Right lobe of liver (tissue), 6 donors: ENCODE results near the gene ZNF784. TPM values are rescaled to one million over a fixed set of nuclear protein-coding genes. Genes with fewer than 3 reads are reported as not detected.

ENCODE experiments used
- ATAC-seq, 4 donors: fragments of 200-7000 bp; cut with Tn5 transposase; one replicate each; pipeline ENCODE4 v1.9.1; 2020; ENCODE audit warnings: mild to moderate bottlenecking in 4 of 4, moderate library complexity in 4 of 4
- DNase-seq, 3 donors: peaks; one replicate each; pipeline ENCODE4 v3.0.0-alpha.2; 2020
- H3K27ac ChIP-seq, 3 donors: fragments of 200-600 bp; one replicate each; pipeline ENCODE4 v1.8.0; 2022
- H3K27me3 ChIP-seq, 2 donors: fragments of 200-600 bp; one replicate each; pipeline ENCODE4 v1.8.0; 2022
- H3K36me3 ChIP-seq, 4 donors: fragments of 200-600 bp; sonication (generic) in 1 of 4; one replicate each; pipeline versions ENCODE4 v1.5.1 to v1.8.0; 2017 to 2022; ENCODE audit warnings: control low read depth in 1 of 4
- H3K4me1 ChIP-seq, 4 donors: fragments of 200-600 bp; sonication (generic) in 1 of 4; one replicate each; pipeline versions ENCODE4 v1.5.1 to v1.8.0; 2017 to 2022; ENCODE audit warnings: control low read depth in 1 of 4
- H3K4me3 ChIP-seq, 3 donors: fragments of 200-600 bp; one replicate each; pipeline ENCODE4 v1.8.0; 2022
- H3K9me3 ChIP-seq, 4 donors: fragments of 200-600 bp; sonication (generic) in 1 of 4; one replicate each; pipeline versions ENCODE4 v1.5.1 to v1.8.0; 2017 to 2022; ENCODE audit warnings: control low read depth in 1 of 4
- POLR2A ChIP-seq: fragments of 450-650 bp; IDR thresholded peaks from one replicate; pipeline ENCODE4 v1.6.1; 2017; ENCODE audit warnings: antibody characterized with exemption, mild to moderate bottlenecking
- WGBS: methylation state at CpG from one replicate; pipeline ENCODE4 v1.1.6; 2018; ENCODE audit warnings: low coverage, low lambda C conversion rate; ENCODE audit not compliant: insufficient coverage; ENCODE audit errors: missing lambda C conversion rate; 5-methylcytosine and 5-hydroxymethylcytosine counted together
- intact Hi-C, 2 donors: fragments of 100-400 bp; cut with DNase I; formaldehyde crosslinking; loops; one replicate each; pipeline versions ENCODE4 v1.11.2 to v1.14.1; 2022
- total RNA-seq, 6 experiments: library from RNA; depleted of rRNA in 2 of 6; stranded (reverse); fragments of >200 nt in 2 of 6; fragmentation: NEBNext Ultra II Directional in 3 of 6; extraction: Animal tissue kit (Norgen Biotek cat#: 25700) in 3 of 6; gene quantifications; one replicate each; pipeline versions ENCODE4 v1.1.0 to v1.2.4, GENCODE V29; 2016 to 2023
- TF ChIP-seq, protein P1 (sequence below), 4 donors: fragments of 200-600 bp in 3 of 4; fragments of 450-650 bp in 1 of 4; IDR thresholded peaks; one replicate each; pipeline versions ENCODE4 v1.5.1 to v1.8.0; 2016 to 2022; ENCODE audit warnings: antibody characterized with exemption in 4 of 4, mild to moderate bottlenecking in 2 of 4
- donor health status: DM: no; HTN: yes; CAD: no.
- donor health status: DM: no; HTN: no; CAD: no.
- donor health status: DM: no; HTN: no; CAD: no.
- donor health status: DM: no; HTN: yes; CAD: no.
- donor health status: DM: no; HTN: yes; CAD: no.

ZNF784 gene
- total RNA-seq, 6 experiments from 2014 or later, result 2.9 to 5.5 (median 4.1) TPM

DNA sequence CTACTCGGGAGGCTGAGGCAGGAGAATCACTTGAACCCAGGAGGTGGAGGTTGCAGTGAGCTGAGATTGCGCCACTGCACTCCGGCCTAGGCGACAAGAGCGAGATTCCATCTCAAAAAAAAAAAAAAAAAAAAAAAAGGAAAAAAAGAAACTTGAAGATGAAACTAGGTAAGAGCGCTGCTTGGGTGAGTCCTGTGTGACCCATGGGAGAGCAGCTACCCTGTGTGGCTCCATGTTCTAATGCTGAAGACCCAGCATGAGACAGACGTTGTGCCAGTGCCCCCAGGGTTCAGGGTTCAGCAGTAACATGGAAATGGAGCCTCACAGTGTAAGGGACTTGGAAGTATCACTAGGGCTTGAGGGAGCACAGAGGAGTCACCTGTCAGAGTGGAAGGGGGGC is 5.9 kb downstream of the ZNF784 start:
- intact Hi-C loops, result no loop called here
- ATAC-seq, result no peak
- H3K27ac ChIP-seq, result no peak overlapping the region

DNA sequence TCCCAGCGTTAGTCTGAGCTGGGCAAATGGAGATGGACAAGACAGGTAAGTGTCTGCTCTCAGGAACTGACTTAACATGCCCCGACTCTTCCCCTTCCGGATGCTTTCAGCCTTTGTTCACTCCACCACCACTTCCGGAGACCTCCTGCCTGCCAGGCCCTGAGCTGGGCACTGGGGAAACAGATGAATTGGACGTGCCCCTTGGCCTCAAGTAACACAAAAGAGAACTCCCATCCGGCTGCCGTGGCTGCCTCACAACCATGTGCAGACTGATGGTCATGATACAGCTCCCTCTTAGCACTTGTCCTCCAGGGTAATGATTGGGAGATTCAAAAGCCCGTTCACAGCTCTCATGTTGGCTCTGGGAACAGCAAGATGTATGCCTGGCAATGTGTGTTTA is 6.9 kb downstream of the ZNF784 start:
- TF ChIP-seq, protein P1, sequence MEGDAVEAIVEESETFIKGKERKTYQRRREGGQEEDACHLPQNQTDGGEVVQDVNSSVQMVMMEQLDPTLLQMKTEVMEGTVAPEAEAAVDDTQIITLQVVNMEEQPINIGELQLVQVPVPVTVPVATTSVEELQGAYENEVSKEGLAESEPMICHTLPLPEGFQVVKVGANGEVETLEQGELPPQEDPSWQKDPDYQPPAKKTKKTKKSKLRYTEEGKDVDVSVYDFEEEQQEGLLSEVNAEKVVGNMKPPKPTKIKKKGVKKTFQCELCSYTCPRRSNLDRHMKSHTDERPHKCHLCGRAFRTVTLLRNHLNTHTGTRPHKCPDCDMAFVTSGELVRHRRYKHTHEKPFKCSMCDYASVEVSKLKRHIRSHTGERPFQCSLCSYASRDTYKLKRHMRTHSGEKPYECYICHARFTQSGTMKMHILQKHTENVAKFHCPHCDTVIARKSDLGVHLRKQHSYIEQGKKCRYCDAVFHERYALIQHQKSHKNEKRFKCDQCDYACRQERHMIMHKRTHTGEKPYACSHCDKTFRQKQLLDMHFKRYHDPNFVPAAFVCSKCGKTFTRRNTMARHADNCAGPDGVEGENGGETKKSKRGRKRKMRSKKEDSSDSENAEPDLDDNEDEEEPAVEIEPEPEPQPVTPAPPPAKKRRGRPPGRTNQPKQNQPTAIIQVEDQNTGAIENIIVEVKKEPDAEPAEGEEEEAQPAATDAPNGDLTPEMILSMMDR (IDR thresholded peaks at IDR 0.05), result no peak
- TF ChIP-seq POLR2A, result no peak
- H3K27ac ChIP-seq, result no peak overlapping the region
- H3K9me3 ChIP-seq, result no peaks in the 10 kb centered on the region
- intact Hi-C loops, result no loop called here
- DNase-seq, result no peak
- ATAC-seq, result no peak
- H3K4me1 ChIP-seq, result no peaks in the 10 kb centered on the region
- peaks cover 0 to 14% (median 0%) of the 10 kb centered on the region in 4 donors for H3K36me3 ChIP-seq
- no peak overlapping the region for H3K4me3 ChIP-seq
- 90% methylated on average over 4 of the region's 8 CpGs for WGBS
- no peaks in the 10 kb centered on the region for H3K27me3 ChIP-seq

More for the DNA sequence above, 5.9 kb downstream of the ZNF784 start:
- Histone ChIP-seq H3K4me3 (no peak overlapping the region), H3K4me1 (no peaks in the 10 kb centered on the region), H3K27me3 (no peaks in the 10 kb centered on the region), H3K9me3 (no peaks in the 10 kb centered on the region), H3K36me3 (peaks cover 0 to 14% (median 0%) of the 10 kb centered on the region in 4 donors)
- 64% methylated on average over 5 of the region's 7 CpGs for WGBS
- DNase-seq, result no peak
- TF ChIP-seq POLR2A, result no peak
- TF ChIP-seq, protein P1 (IDR thresholded peaks at IDR 0.05), result no peak

DNA sequence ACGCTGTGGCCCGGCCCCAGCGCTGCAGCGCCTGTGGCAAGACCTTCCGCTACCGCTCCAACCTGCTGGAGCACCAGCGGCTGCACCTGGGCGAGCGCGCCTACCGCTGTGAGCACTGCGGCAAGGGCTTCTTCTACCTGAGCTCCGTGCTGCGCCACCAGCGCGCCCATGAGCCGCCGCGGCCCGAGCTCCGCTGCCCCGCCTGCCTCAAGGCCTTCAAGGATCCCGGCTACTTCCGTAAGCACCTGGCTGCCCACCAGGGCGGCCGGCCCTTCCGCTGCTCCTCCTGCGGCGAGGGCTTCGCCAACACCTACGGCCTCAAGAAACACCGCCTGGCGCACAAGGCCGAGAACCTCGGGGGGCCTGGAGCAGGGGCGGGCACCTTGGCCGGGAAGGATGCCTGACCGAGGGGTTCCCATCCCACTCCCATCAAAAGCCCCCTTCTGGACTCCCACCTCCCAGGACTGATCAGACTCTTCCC is 7.9 kb downstream of the ZNF784 start:
- intact Hi-C loops, result no loop called here
- no peak overlapping the region for H3K27ac ChIP-seq
- H3K27me3 ChIP-seq, result no peaks in the 10 kb centered on the region
- H3K4me1 ChIP-seq, result no peaks in the 10 kb centered on the region
- ATAC-seq (no peak), DNase-seq (no peak)
- peaks cover 0 to 14% (median 0%) of the 10 kb centered on the region in 4 donors for H3K36me3 ChIP-seq
- no peaks in the 10 kb centered on the region for H3K9me3 ChIP-seq
- TF ChIP-seq, protein P1 (IDR thresholded peaks at IDR 0.05), result no peak
- no peak for TF ChIP-seq POLR2A
- H3K4me3 ChIP-seq, result no peak overlapping the region
- WGBS, result no CpG with 5 or more reads among the region's 38 CpGs

DNA sequence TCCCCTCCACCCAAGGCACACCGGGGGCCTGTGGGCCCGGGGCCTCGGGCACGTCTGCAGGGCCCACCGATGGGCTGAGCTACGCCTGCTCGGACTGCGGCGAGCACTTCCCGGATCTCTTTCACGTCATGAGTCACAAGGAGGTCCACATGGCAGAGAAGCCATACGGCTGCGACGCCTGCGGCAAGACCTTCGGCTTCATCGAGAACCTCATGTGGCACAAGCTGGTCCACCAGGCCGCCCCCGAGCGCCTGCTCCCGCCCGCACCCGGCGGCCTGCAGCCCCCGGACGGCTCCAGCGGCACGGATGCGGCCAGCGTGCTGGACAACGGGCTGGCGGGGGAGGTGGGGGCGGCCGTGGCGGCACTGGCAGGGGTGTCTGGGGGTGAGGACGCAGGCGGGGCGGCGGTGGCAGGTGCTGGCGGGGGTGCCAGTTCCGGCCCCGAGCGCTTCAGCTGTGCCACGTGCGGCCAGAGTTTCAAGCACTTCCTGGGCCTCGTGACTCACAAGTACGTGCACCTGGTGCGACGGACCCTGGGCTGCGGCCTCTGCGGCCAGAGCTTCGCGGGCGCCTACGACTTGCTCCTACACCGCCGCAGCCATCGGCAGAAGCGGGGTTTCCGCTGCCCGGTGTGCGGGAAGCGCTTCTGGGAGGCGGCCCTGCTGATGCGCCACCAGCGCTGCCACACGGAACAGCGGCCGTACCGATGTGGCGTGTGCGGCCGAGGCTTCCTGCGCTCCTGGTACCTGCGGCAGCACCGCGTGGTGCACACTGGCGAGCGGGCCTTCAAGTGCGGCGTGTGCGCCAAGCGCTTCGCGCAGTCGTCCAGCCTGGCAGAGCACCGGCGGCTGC is 8.6 kb downstream of the ZNF784 start:
- TF ChIP-seq POLR2A, result no peak
- TF ChIP-seq, protein P1 (IDR thresholded peaks at IDR 0.05), result no peak
- no peak overlapping the region for H3K27ac ChIP-seq
- no peaks in the 10 kb centered on the region for H3K9me3 ChIP-seq
- DNase-seq (no peak), ATAC-seq (no peak)
- H3K27me3 ChIP-seq, result no peaks in the 10 kb centered on the region
- 90% methylated on average over 2 of the region's 88 CpGs for WGBS
- no peak overlapping the region for H3K4me3 ChIP-seq
- peaks cover 0 to 14% (median 0%) of the 10 kb centered on the region in 4 donors for H3K36me3 ChIP-seq
- intact Hi-C loops, result no loop called here
- no peaks in the 10 kb centered on the region for H3K4me1 ChIP-seq
